Measurements from ENCODE around the gene FAM110D. TPM values are rescaled to one million over a fixed set of nuclear protein-coding genes. Genes with fewer than 3 reads are reported as not detected.

The FAM110D gene
- total and polyA plus RNA-seq, 7 experiments from 2014 or later = not detected

Other genes with a start within 250 kb of the FAM110D start
- gene PAFAH2, start 161.0 kb upstream of the FAM110D start, total RNA-seq = 10 to 100 TPM; 11.4 to 36.0 (median 12.7) TPM
- gene PAFAH2, start 161.0 kb upstream of the FAM110D start, polyA plus RNA-seq = 10 to 100 TPM; 19.5 to 23.7 TPM
- gene EXTL1, start 137.3 kb upstream of the FAM110D start, total RNA-seq = under 1 TPM in 2 of 5 experiments, not detected in 3; 0.14 to 0.32 TPM
- not detected for gene EXTL1, start 137.3 kb upstream of the FAM110D start, polyA plus RNA-seq
- gene SLC30A2, start 113.0 kb upstream of the FAM110D start, total RNA-seq = not detected
- not detected for gene SLC30A2, start 113.0 kb upstream of the FAM110D start, polyA plus RNA-seq
- gene TRIM63, start 91.4 kb upstream of the FAM110D start, total RNA-seq = not detected
- not detected for gene TRIM63, start 91.4 kb upstream of the FAM110D start, polyA plus RNA-seq
- 10 to 100 TPM in 4 of 5 experiments, 1 to 10 TPM in 1; 9.1 to 29.6 (median 20.3) TPM for gene PDIK1L, start 47.3 kb upstream of the FAM110D start, total RNA-seq
- 1 to 10 TPM; 4.7 to 7.4 TPM for gene PDIK1L, start 47.3 kb upstream of the FAM110D start, polyA plus RNA-seq
- not detected for gene C1orf232, start 9.9 kb downstream of the FAM110D start, total RNA-seq
- gene C1orf232, start 9.9 kb downstream of the FAM110D start, polyA plus RNA-seq = not detected
- 10 to 100 TPM in 2 of 5 experiments, 1 to 10 TPM in 3; 7.8 to 36.3 (median 9.6) TPM for gene ZNF593, start 10.8 kb downstream of the FAM110D start, total RNA-seq
- 10 to 100 TPM; 22.2 to 25.3 TPM for gene ZNF593, start 10.8 kb downstream of the FAM110D start, polyA plus RNA-seq
- gene ZNF593OS, start 12.8 kb downstream of the FAM110D start, total RNA-seq = not detected
- gene ZNF593OS, start 12.8 kb downstream of the FAM110D start, polyA plus RNA-seq = under 1 TPM in 1 of 2 donors, not detected in 1; 0.97 TPM
- 1 to 10 TPM; 2.4 to 7.5 (median 4.6) TPM for gene CNKSR1, start 18.4 kb downstream of the FAM110D start, total RNA-seq
- 1 to 10 TPM in 1 of 2 donors, under 1 TPM in 1; 0.63 to 1.4 TPM for gene CNKSR1, start 18.4 kb downstream of the FAM110D start, polyA plus RNA-seq
- gene CATSPER4, start 31.5 kb downstream of the FAM110D start, total RNA-seq = not detected
- gene CATSPER4, start 31.5 kb downstream of the FAM110D start, polyA plus RNA-seq = not detected
- 10 to 100 TPM; 12.1 to 34.8 (median 20.7) TPM for gene CEP85, start 75.1 kb downstream of the FAM110D start, total RNA-seq
- gene CEP85, start 75.1 kb downstream of the FAM110D start, polyA plus RNA-seq = 10 to 100 TPM in 1 of 2 donors, 1 to 10 TPM in 1; 5.4 to 12.1 TPM
- gene SH3BGRL3, start 121.0 kb downstream of the FAM110D start, total RNA-seq = 100 to 1,000 TPM; 156 to 636 (median 224) TPM
- 100 to 1,000 TPM; 569 to 630 TPM for gene SH3BGRL3, start 121.0 kb downstream of the FAM110D start, polyA plus RNA-seq
- gene UBXN11, start 147.6 kb downstream of the FAM110D start, total RNA-seq = 100 to 1,000 TPM in 3 of 5 experiments, 10 to 100 TPM in 2; 35.7 to 131 (median 124) TPM
- 10 to 100 TPM; 10.5 to 13.6 TPM for gene UBXN11, start 147.6 kb downstream of the FAM110D start, polyA plus RNA-seq
- 1,000 to 10,000 TPM in 3 of 5 experiments, 100 to 1,000 TPM in 2; 719 to 1,390 (median 1,130) TPM for gene CD52, start 158.9 kb downstream of the FAM110D start, total RNA-seq
- 1,000 to 10,000 TPM; 7,628 to 8,133 TPM for gene CD52, start 158.9 kb downstream of the FAM110D start, polyA plus RNA-seq
- 1 to 10 TPM in 3 of 5 experiments, under 1 TPM in 1, not detected in 1; 0.59 to 1.5 (median 1.2) TPM for gene CRYBG2, start 195.1 kb downstream of the FAM110D start, total RNA-seq
- gene CRYBG2, start 195.1 kb downstream of the FAM110D start, polyA plus RNA-seq = 1 to 10 TPM in 1 of 2 donors, not detected in 1; 1.1 TPM
- gene ZNF683, start 213.7 kb downstream of the FAM110D start, total RNA-seq = 1 to 10 TPM in 1 of 5 experiments, under 1 TPM in 2, not detected in 2; 0.22 to 6.3 (median 0.51) TPM
- gene ZNF683, start 213.7 kb downstream of the FAM110D start, polyA plus RNA-seq = not detected